Erythroblast (primary cell): ENCODE results near the gene FRG2C.
"Not testable (repeated sequence)": the region's sequence is repeated elsewhere in the genome, so short reads cannot be mapped to it uniquely, and the experiment has no call there.

Source experiments
- GATA1 ChIP-seq: IDR thresholded peaks from 2 replicates; pipeline ENCODE4 v1.6.1; 2011; ENCODE audit warnings: low read depth, mild to moderate bottlenecking, control low read depth, low read length, moderate library complexity
- POLR2A ChIP-seq: IDR thresholded peaks from 2 replicates; pipeline ENCODE4 v1.6.1; 2011; ENCODE audit warnings: mild to moderate bottlenecking, low read length

- not testable (repeated sequence) for TF ChIP-seq POLR2A, GATA1
Measured at GRCh38 chr3:75664028-75664427, at the start of gene FRG2C.
